Activated CD8-positive, alpha-beta memory T cell treated with anti-CD3 and anti-CD28 coated beads for 36 hours (primary cell): ENCODE data around the gene ANKRD35. TPM values are rescaled to one million over a fixed set of nuclear protein-coding genes. Genes with fewer than 3 reads are reported as not detected.
"Not testable (repeated sequence)": the region's sequence is repeated elsewhere in the genome, so short reads cannot be mapped to it uniquely, and the experiment has no call there.

Experiments
- CTCF ChIA-PET: fragments of 350-600 bp; sonication (Branson Sonifier 250); formaldehyde crosslinking; loops from one replicate; lab custom pipeline; 2021; ENCODE audit warnings: antibody characterized with exemption; lab: Charles Lee
- POLR2A ChIA-PET: fragments of 350-600 bp; sonication (Branson Sonifier 250); formaldehyde crosslinking; loops from one replicate; lab custom pipeline; 2021; ENCODE audit warnings: antibody characterized with exemption; lab: Charles Lee
- total RNA-seq, 2 experiments: library from RNA; stranded (reverse); gene quantifications; one replicate each; pipeline ENCODE4 v1.2.3, GENCODE V29; 2021

ANKRD35 gene
- total RNA-seq, result 1 to 10 TPM in 1 of 2 experiments, under 1 TPM in 1; 0.82 to 1.2 TPM

GRCh38 chr1:145885738-145886287 is at the start of gene ANKRD35:
Gene ANKRD35 (minus strand): TSS chr1:145885866. CDS start chr1:145885758, 108 bp downstream.
- POLR2A ChIA-PET, result interaction anchor here (0.8 to 1.2 kb wide), 3 partner anchors 12 to 39 kb away, joined by 3 to 5 read pairs (median 4); no protein-coding TSS in a partner anchor
- CTCF ChIA-PET, result interaction anchor here (1.4 to 1.8 kb wide), 2 partner anchors 17 to 40 kb away, joined by 3 to 11 read pairs; partner anchors contain the start of gene NUDT17

DNA sequence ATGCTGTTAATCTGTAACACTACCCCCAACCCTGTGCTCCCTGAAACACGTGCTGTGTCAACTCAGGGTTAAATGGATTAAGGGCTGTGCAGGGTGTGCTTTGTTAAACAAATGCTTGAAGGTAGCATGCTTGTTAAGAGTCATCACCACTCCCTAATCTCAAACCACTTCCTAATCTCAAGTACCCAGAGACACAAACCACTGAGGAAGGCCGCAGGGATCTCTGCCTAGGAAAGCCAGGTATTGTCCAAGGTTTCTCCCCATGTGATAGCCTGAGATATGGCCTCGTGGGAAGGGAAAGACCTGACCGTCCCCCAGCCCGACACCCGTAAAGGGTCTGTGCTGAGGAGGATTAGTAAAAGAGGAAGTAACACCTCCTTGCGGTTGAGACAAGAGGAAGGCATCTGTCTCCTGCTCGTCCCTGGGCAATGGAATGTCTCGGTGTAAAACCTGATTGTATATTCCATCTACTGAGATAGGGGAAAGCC is 46.9 kb upstream of the ANKRD35 start:
- CTCF ChIA-PET, result interaction anchor here (0.7 to 1.2 kb wide), 2 partner anchors 57 to 86 kb away, joined by 3 read pairs; no protein-coding TSS in a partner anchor

GRCh38 chr1:145927916-145928643 is 42.4 kb upstream of the ANKRD35 start:
- ChIA-PET POLR2A (interaction anchor here (0.8 to 2.9 kb wide), 11 partner anchors 10 to 124 kb away, joined by 3 to 34 read pairs (median 6); partner anchors contain the start of genes ANKRD34A, LIX1L, PEX11B and PIAS3), CTCF (interaction anchor here (0.9 to 2.2 kb wide), 9 partner anchors 8 to 105 kb away, joined by 3 to 10 read pairs (median 6); partner anchors contain the start of genes LIX1L, NUDT17 and POLR3GL)

More for the DNA sequence above, 46.9 kb upstream of the ANKRD35 start:
- POLR2A ChIA-PET, result not testable (repeated sequence)

DNA sequence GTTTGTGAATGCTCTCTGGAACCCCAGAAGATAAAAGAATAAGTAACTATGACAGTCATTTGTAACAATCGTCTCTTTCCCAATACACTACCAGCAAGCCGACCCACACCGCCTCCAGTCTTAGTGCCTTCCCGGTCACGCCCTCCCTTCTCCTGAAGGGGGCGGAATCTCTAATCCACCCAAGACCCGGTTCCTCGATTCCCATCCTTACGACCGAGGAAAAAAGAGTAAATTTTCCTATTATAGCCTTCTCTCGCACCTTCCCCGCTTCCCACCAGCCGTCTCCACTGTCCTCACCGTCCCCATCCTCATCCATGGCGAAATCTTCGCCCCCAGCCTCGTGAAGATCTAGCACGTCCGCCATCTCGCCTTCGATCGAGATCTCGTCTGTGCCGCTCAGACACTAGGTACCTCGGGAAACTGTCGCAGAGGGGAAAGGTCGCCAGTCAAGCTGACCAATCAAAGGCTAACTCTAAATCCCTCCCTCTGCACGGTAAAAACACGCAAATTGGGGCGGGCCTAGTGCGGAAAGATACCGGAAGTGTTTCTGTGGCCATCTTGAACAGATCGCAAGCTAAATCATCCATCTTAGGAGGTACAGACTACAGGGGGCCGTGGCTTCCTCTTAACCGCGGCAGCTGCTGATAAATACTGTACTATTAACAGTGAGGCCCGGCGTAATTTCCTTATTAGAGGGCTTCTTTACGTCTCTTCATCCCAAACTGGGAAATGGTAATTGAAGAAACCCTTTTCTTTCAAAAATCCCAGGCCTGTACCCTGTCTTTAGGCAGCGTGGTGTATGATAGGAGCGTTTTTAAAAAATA is 41.6 kb upstream of the ANKRD35 start, which contains the start of gene RBM8A:
TSS of gene RBM8A (minus strand) at position 422 of the 824 bp plus-strand sequence. CDS start at position 364, 58 bp downstream.
- ChIA-PET CTCF (interaction anchor here (0.9 to 2.2 kb wide), 10 partner anchors 8 to 105 kb away, joined by 3 to 10 read pairs (median 6); partner anchors contain the start of genes LIX1L, NUDT17 and POLR3GL), POLR2A (interaction anchor here (0.8 to 2.9 kb wide), 14 partner anchors 9 to 124 kb away, joined by 3 to 34 read pairs (median 6); partner anchors contain the start of genes ANKRD34A, LIX1L, NUDT17 and PEX11B)

- POLR2A ChIA-PET, result interaction anchor here (0.8 to 2.9 kb wide), 10 partner anchors 9 to 592 kb away, joined by 3 to 34 read pairs (median 7); partner anchors contain the start of genes ANKRD34A, LIX1L, NUDT17 and PEX11B
Measured at GRCh38 chr1:145926686-145927062, 41.0 kb upstream of the ANKRD35 start.

DNA sequence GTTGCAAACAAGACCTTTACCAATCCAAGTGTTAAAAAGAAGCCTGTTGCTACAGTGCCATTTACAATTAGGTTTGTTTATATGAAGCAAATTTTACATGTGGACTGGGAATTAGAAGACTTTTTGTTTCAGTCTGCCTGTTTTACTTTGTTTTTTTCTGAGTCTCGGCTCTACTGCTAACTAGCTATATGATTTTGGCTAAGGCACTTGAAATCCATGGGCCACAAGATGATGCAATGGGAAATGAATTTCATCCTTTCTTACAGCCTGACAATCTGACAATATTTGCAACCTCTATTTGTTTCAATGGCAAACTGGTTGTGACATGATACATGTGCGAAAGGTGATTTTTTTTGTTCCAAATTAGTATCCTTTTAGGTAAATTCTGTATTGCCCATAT is 36.6 kb upstream of the ANKRD35 start:
- ChIA-PET POLR2A (no interaction called here), CTCF (interaction anchor here (1.3 kb wide), 1 partner anchor 8 kb away, joined by 3 read pairs; no protein-coding TSS in a partner anchor)

More at GRCh38 chr1:145926686-145927062, 41.0 kb upstream of the ANKRD35 start:
- CTCF ChIA-PET, result interaction anchor here (1.0 to 2.2 kb wide), 7 partner anchors 16 to 106 kb away, joined by 3 to 10 read pairs (median 6); partner anchors contain the start of genes LIX1L and NUDT17

DNA sequence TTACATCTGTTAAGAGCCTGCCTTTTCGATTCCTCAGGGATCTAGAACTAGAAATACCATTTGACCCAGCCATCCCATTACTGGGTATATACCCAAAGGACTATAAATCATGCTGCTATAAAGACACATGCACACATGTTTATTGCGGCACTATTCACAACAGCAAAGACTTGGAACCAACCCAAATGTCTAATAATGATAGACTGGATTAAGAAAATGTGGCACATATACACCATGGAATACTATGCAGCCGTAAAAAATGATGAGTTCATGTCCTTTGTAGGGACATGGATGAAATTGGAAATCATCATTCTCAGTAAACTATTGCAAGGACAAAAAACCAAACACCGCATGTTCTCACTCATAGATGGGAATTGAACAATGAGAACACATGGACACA is 34.6 kb upstream of the ANKRD35 start:
- ChIA-PET POLR2A (interaction anchor here (0.6 kb wide), 1 partner anchor 151 kb away, joined by 3 read pairs; no protein-coding TSS in a partner anchor), CTCF (interaction anchor here (0.7 kb wide), 1 partner anchor 48 kb away, joined by 3 read pairs; no protein-coding TSS in a partner anchor)

GRCh38 chr1:145918992-145919939 is 33.6 kb upstream of the ANKRD35 start:
- ChIA-PET POLR2A (interaction anchor here (0.9 to 3.8 kb wide), 6 partner anchors 8 to 74 kb away, joined by 3 to 26 read pairs (median 5); partner anchors contain the start of genes ANKRD34A, LIX1L, NUDT17 and PIAS3), CTCF (interaction anchor here (0.6 to 2.0 kb wide), 5 partner anchors 12 to 96 kb away, joined by 3 to 12 read pairs (median 4); partner anchors contain the start of gene NUDT17)

- CTCF ChIA-PET, result interaction anchor here (1.0 to 2.0 kb wide), 3 partner anchors 47 to 73 kb away, joined by 4 to 12 read pairs (median 4); partner anchors contain the start of gene NUDT17
- POLR2A ChIA-PET, result interaction anchor here (0.9 to 3.8 kb wide), 8 partner anchors 9 to 120 kb away, joined by 3 to 26 read pairs (median 5); partner anchors contain the start of genes ANKRD34A, LIX1L, NUDT17 and PIAS3
Measured at GRCh38 chr1:145918144-145918991, 32.7 kb upstream of the ANKRD35 start, which contains the start of gene PEX11B. Gene PEX11B (minus strand): TSS chr1:145918717. CDS start chr1:145918688, 29 bp downstream.

- ChIA-PET CTCF (interaction anchor here (1.0 to 2.0 kb wide), 2 partner anchors 61 to 72 kb away, joined by 4 to 12 read pairs; partner anchors contain the start of gene NUDT17), POLR2A (interaction anchor here (0.9 to 3.8 kb wide), 3 partner anchors 10 to 120 kb away, joined by 3 to 26 read pairs (median 7); partner anchors contain the start of gene RBM8A)
Measured at GRCh38 chr1:145917595-145917994, 31.9 kb upstream of the ANKRD35 start.

- ChIA-PET CTCF (interaction anchor here (1.1 kb wide), 2 partner anchors 21 to 71 kb away, joined by 3 read pairs; partner anchors contain the start of gene NUDT17), POLR2A (interaction anchor here (1.0 to 3.8 kb wide), 2 partner anchors 11 to 41 kb away, joined by 3 to 26 read pairs; partner anchors contain the start of genes LIX1L and RBM8A)
Measured at GRCh38 chr1:145916745-145917144, 31.1 kb upstream of the ANKRD35 start.

- CTCF ChIA-PET, result interaction anchor here (5.0 kb wide), 1 partner anchor 66 kb away, joined by 26 read pairs; the partner anchor contains the start of gene NUDT17
- POLR2A ChIA-PET, result interaction anchor here (0.6 kb wide), 1 partner anchor 103 kb away, joined by 5 read pairs; no protein-coding TSS in a partner anchor
Measured at GRCh38 chr1:145912128-145912641, 26.5 kb upstream of the ANKRD35 start.

DNA sequence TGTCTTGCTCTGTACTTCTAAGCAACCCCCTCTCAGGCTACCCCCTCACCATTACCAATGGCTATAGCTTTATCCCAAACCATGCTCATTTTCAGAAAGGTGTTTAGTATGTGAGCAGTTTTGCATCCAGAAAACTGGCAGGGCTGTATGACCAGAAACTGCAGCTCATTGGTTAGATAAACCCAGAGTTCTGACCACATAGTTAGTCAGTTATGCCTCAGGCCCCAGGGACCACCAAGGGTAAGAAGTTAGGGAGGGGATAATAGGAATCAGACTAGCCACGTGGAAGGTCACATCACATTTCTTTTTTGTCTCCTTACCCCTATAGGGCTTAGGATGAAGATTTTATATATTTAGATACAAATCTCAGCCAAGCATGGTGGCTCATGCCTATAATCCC is 23.0 kb upstream of the ANKRD35 start:
- ChIA-PET POLR2A (no interaction called here), CTCF (interaction anchor here (3.7 to 5.0 kb wide), 2 partner anchors 17 to 63 kb away, joined by 13 to 26 read pairs; partner anchors contain the start of gene NUDT17)

GRCh38 chr1:145906954-145907753 is 21.5 kb upstream of the ANKRD35 start:
- CTCF ChIA-PET, result interaction anchor here (0.7 to 5.0 kb wide), 4 partner anchors 12 to 71 kb away, joined by 4 to 26 read pairs (median 8); partner anchors contain the start of gene NUDT17
- POLR2A ChIA-PET, result no interaction called here
